ENCODE measurements around the gene ZNF780A. TPM values are rescaled to one million over a fixed set of nuclear protein-coding genes. Genes with fewer than 3 reads are reported as not detected.
A peak's percentile ranks its signal among the peaks of the same experiment; 100 is the strongest.

ZNF780A gene
- total and polyA plus RNA-seq, 2 of the 13 experiments (the other 11 are each of a cell fraction or from before 2014, with no cell fraction given), result 13.5 to 22.7 TPM

GRCh38 chr19:40116075-40116474, 25.3 kb upstream of the ZNF780A start (continued):
- TF ChIP-seq AGO1 (IDR thresholded peaks at IDR 0.05; ENCODE audit: low read depth, low read length, poor library complexity, severe bottlenecking) (no peak), ZZZ3 (CRISPR knock-in tag; IDR thresholded peaks at IDR 0.05; ENCODE audit: borderline replicate concordance) (no peak), NFAT5 (CRISPR knock-in tag; IDR thresholded peaks at IDR 0.05) (no peak), ZSCAN22 (CRISPR knock-in tag; IDR thresholded peaks at IDR 0.05) (no peak), ONECUT2 (CRISPR knock-in tag; IDR thresholded peaks at IDR 0.05) (0 out of 2 replicates have a peak, but pooled peaks have one; percentile 35), ZSCAN25 (CRISPR knock-in tag; IDR thresholded peaks at IDR 0.05) (no peak), AKAP8 (CRISPR knock-in tag; IDR thresholded peaks at IDR 0.05) (no peak), ZNF550 (CRISPR knock-in tag; IDR thresholded peaks at IDR 0.05; ENCODE audit: borderline replicate concordance) (no peak), ZNF589 (CRISPR knock-in tag; conservative IDR thresholded peaks at IDR 0.05) (no peak), SOX6 (IDR thresholded peaks at IDR 0.05) (no peak), SOX6 (CRISPR knock-in tag; IDR thresholded peaks at IDR 0.05) (peak; percentile 51; the same call in 1 of the 2 replicates), ZNF740 (CRISPR knock-in tag; IDR thresholded peaks at IDR 0.05) (no peak), TCF7L2 (IDR thresholded peaks at IDR 0.05; ENCODE audit: low read depth, low read length) (no peak), NFIC (IDR thresholded peaks at IDR 0.05; ENCODE audit: low read length) (no peak), NCOA2 (CRISPR knock-in tag; IDR thresholded peaks at IDR 0.05) (0 out of 2 replicates have a peak, but pooled peaks have one; percentile 42), ZBTB3 (CRISPR knock-in tag; IDR thresholded peaks at IDR 0.05; ENCODE audit: borderline replicate concordance, low read depth) (no peak), MLLT10 (CRISPR knock-in tag; IDR thresholded peaks at IDR 0.05) (no peak), TMF1 (CRISPR knock-in tag; IDR thresholded peaks at IDR 0.05; ENCODE audit: low read depth) (no peak), NCOA1 (CRISPR knock-in tag; IDR thresholded peaks at IDR 0.05) (no peak), SPEN (CRISPR knock-in tag; IDR thresholded peaks at IDR 0.05; ENCODE audit: low read depth) (no peak), PRDM15 (CRISPR knock-in tag; IDR thresholded peaks at IDR 0.05) (no peak), SALL2 (CRISPR knock-in tag; IDR thresholded peaks at IDR 0.05) (no peak), MAF1 (CRISPR knock-in tag; IDR thresholded peaks at IDR 0.05; ENCODE audit: borderline replicate concordance) (no peak), REL (CRISPR knock-in tag; conservative IDR thresholded peaks at IDR 0.05) (no peak)
